Dermis blood vessel endothelial cell (primary cell): ENCODE measurements around the gene RNF19B. TPM values are rescaled to one million over a fixed set of nuclear protein-coding genes. Genes with fewer than 3 reads are reported as not detected.
"Not testable (repeated sequence)": the region's sequence is repeated elsewhere in the genome, so short reads cannot be mapped to it uniquely, and the experiment has no call there.

Source experiments
- DNase-seq: peaks from one replicate; pipeline ENCODE4 v3.0.0; 2010
- total RNA-seq: library from RNA; depleted of rRNA; stranded (reverse); fragments of >200 nt; gene quantifications from 2 replicates; pipeline ENCODE4 v1.2.3, GENCODE V29; 2014

RNF19B gene
- total RNA-seq, 1 donor from 2014 or later = 18.7 TPM

GRCh38 chr1:32991819-32992488, 27.3 kb upstream of the RNF19B start:
- DNase-seq = no peak

- no peak for DNase-seq
Measured at GRCh38 chr1:32991386-32991785, 26.8 kb upstream of the RNF19B start.

DNA sequence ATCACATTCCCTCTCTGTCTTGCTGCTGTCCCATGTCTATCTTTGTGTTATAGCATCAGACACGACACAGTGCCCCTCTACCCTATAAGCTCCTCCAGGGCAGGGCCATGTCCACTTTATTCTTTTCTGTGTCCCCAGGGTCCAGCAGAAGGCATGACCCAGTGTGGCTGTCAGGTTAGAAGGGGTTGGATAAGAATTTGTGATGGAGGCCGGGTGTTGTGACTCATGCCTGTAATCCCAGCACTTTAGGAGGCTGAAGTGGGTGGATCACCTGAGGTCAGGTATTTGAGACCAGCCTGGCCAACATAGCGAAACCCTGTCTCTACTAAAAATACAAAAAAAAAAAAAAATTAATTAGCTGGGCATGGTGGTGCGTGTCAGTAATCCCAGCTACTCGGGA, 26.3 kb upstream of the RNF19B start:
- no peak for DNase-seq

- DNase-seq = peak; percentile 97
Measured at GRCh38 chr1:32989160-32990050, 24.8 kb upstream of the RNF19B start.

- peak; percentile 47 for DNase-seq
Measured at GRCh38 chr1:32988665-32989064, 24.1 kb upstream of the RNF19B start.

DNA sequence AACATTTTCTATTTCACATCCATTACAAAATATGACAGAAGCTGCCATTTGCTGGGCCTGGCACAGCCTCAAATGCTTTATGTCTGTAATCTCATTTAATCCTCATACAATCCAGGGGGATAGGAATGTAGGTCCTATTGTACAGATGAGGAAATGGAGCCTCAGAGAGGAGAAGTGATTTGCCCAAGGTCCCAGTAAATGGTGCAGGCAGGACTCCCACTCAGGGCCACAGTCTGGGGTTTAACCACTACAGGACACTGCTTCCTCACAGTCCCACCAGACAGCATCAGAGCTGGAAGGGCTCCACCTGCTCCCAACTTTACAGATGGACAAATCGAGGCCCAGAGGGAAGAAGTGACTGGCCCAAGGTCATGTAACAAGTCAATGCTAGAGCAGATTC, 20.6 kb upstream of the RNF19B start:
- no peak for DNase-seq

GRCh38 chr1:32984455-32985171, 20.0 kb upstream of the RNF19B start:
- no peak for DNase-seq

GRCh38 chr1:32984090-32984454, 19.5 kb upstream of the RNF19B start:
- DNase-seq = no peak

GRCh38 chr1:32983020-32983419, 18.4 kb upstream of the RNF19B start:
- DNase-seq = peak; percentile 30

DNA sequence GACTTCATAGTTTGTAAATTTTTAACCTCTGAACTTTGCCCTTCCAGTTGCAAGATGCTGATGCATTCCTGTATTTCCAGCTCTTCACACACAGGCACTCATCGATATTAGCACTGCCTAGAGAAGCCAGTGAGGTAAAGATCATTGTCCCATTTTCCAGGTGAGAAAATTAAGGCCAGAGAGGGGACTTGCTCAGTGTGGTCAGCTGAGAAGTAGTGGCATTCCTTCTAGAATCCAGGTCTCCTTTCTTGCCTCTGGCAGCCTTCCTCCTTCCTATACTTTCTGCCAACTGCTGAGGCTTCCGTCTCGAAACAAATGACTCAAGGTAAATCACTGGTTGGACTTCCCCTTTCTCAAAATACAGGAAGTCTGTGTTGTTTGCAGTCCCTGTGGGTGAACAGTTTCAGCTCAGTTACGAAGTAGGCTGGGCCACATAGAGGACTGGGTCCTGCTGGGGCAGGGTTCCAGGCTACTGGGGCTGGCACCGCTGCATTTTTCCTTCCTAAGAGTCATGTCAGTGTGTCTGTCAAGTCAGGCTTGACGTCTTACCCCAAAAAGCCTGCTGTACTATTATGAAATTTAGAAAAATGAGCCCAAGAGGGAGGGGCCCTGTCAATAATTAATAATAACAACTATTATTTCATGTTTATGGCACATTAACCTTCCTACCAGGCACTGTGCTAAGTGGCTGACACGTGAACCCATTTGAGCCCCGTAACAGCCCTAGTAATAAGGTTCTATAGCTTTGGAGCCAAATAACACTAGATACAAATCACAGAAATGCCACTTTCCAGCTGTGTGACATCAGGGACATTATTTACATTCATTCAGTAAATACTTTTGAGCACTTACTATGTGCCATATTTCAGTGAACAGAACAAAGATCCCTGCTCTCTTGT, 16.6 kb upstream of the RNF19B start:
- peak; percentile 96 for DNase-seq

- no peak for DNase-seq
Measured at GRCh38 chr1:32980080-32980479, 15.5 kb upstream of the RNF19B start.

- DNase-seq = no peak
Measured at GRCh38 chr1:32978854-32979253, 14.2 kb upstream of the RNF19B start.

DNA sequence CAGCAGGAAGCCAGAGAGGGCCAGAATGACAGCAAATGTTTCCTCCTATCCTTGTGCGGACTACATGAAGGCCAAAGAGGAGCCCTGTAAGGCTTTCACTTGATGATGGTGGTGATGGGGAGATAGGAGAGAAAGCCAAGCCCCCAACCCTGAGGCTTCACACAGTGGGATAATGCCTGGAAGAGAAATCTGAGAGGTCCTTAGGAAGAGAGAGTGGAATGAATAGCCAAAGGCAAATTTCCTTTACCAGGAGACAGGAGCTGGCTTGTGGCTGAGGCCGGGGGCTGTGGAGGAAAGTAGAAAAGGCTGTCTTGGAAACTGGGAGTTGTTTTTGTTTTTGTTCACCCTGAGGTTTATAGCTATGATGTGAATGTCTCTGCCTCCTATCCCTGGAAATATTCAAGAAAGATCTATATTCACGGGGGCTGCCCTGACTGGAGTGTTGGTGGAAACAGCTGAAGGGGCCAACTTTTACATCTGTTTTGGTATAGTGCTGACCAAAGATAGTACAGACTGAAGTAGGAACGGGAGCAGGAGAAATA, 13.0 kb upstream of the RNF19B start:
- no peak for DNase-seq

- DNase-seq = not testable (repeated sequence)
Measured at GRCh38 chr1:32975055-32975454, 10.4 kb upstream of the RNF19B start.

DNA sequence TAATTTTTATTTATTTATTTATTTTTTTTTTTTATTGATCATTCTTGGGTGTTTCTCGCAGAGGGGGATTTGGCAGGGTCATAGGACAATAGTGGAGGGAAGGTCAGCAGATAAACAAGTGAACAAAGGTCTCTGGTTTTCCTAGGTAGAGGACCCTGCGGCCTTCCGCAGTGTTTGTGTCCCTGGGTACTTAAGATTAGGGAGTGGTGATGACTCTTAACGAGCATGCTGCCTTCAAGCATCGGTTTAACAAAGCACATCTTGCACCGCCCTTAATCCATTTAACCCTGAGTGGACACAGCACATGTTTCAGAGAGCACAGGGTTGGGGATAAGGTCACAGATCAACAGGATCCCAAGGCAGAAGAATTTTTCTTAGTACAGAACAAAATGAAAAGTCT, 8.8 kb upstream of the RNF19B start:
- DNase-seq = not testable (repeated sequence)

DNA sequence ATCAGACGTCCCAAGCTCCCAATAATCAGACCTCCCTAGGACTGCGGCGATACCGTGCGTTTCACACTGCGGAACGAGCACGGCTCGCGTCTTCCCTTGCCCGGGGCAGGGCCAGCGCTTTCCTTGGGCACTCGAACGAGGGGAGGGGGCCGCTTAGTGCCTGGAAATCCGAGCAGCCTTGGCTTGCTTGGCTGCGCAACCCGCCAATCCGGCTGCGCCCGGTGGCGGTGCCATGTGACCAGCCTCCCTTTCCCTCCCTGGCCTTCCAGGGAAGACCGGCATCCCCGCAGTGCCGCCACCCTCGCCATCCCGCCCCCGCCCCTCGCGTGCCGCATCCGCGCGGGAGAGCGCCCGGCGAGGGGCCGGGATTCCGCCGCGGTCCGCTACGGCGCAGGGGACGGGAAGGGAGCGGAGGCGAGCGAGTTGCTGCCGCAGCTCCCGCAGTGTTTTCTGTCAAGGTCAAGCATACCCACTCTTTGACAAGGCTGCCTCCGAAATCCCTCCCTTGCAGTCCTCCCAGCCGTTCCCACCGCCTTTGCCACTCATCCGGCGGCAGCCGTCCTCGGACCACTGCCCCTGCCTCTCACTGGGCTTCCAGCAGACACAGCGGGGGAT, 8.3 kb upstream of the RNF19B start:
- peak; percentile 77 for DNase-seq

DNA sequence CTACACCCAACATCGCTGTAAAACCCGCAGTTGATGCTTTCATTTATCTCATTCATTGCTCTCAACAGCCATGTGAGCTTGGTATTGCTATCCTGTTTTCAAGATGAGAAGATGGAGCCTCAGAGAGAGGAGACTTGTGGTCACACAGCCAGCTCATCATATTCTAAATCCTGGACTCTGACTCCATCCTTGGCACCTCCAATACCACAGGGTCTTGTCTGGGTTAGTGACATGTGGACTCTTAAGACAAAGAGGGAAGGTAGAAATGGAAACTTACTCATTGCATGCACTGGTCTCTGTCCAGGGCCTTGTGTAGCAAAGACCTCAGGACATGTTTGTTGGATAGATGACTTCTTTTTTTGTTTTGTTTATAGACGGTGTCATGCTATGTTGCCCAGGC, 7.0 kb upstream of the RNF19B start:
- DNase-seq = no peak

GRCh38 chr1:32971156-32971555, 6.5 kb upstream of the RNF19B start:
- DNase-seq = no peak

GRCh38 chr1:32969566-32969965, 5.0 kb upstream of the RNF19B start:
- no peak for DNase-seq

DNA sequence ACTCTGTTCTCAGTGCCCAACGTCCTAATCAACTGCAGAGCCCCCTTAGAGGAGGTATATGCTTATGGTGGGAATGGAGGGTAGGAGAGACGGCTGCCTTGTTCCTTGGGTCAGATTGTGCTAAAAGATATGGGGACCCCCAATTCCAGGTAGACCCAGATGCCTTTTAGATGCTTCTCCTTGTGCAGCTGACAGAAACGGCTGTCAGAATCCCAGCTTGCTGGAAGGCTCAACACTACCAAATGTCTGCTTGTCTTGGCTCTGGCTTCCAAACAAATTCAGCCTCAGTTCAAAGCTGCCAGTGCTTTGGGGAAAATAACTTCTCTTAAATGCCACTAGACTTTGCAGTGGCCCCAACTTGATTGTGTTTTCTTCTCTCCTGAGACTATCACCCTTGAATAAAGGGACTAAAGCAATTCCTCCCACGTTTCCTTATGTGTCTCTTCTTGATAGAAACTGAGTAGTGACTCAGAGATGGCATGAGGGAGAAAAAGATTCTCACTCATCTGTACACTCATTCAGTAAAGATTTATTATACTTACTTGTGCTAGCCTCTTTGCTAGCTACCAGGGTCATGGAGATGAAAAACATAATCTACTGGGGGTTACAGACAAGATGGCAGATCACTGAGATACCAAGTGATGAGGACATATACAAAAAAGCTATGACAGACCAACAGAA, 3.4 kb upstream of the RNF19B start:
- no peak for DNase-seq

- no peak for DNase-seq
Measured at GRCh38 chr1:32966900-32967299, 2.3 kb upstream of the RNF19B start.
